Ovary (tissue), 9 donors: Measurements from ENCODE around the gene RPS6KB2. TPM values are rescaled to one million over a fixed set of nuclear protein-coding genes. Genes with fewer than 3 reads are reported as not detected.
A peak's percentile ranks its signal among the peaks of the same experiment; 100 is the strongest.
"Not testable (repeated sequence)": the region's sequence is repeated elsewhere in the genome, so short reads cannot be mapped to it uniquely, and the experiment has no call there.

Experiments
- DNase-seq, 5 donors: peaks; one replicate each; pipeline ENCODE4 v3.0.0-alpha.2; 2019 to 2020
- H3K27ac ChIP-seq, 2 donors: fragments of 200-600 bp; one replicate each; pipeline versions ENCODE4 v1.5.1 to v1.8.0; 2019 to 2022
- H3K27me3 ChIP-seq: fragments of 200-600 bp; one replicate; pipeline ENCODE4 v1.8.0; 2022
- H3K36me3 ChIP-seq: fragments of 200-600 bp; sonication (generic); one replicate; pipeline ENCODE4 v1.5.1; 2019
- H3K4me1 ChIP-seq: one replicate; pipeline ENCODE4 v1.8.1; 2013; ENCODE audit warnings: mild to moderate bottlenecking, moderate library complexity; ENCODE audit not compliant: insufficient read depth
- H3K4me3 ChIP-seq: fragments of 200-600 bp; sonication (generic); one replicate; pipeline ENCODE4 v1.5.1; 2017
- H3K9me3 ChIP-seq, 2 donors: fragments of 200-600 bp in 1 of 2; sonication (generic) in 1 of 2; one replicate each; pipeline versions ENCODE4 v1.5.1 to v1.8.1; 2013 to 2019; ENCODE audit warnings: mild to moderate bottlenecking in 1 of 2, moderate library complexity in 1 of 2
- EP300 ChIP-seq: sonication (generic); formaldehyde crosslinking; IDR thresholded peaks from one replicate; pipeline ENCODE4 v1.6.1; 2017; ENCODE audit warnings: antibody characterized with exemption
- POLR2A ChIP-seq: fragments of 450-650 bp; IDR thresholded peaks from one replicate; pipeline ENCODE4 v1.6.1; 2017; ENCODE audit warnings: antibody characterized with exemption, mild to moderate bottlenecking, moderate library complexity
- WGBS, 3 donors: extraction: QIAGEN DNeasy Blood & Tissue Kit in 1 of 3; methylation state at CpG; one replicate each; pipeline versions ENCODE4 v1.1.5 to v1.1.7; 2013 to 2017; 5-methylcytosine and 5-hydroxymethylcytosine counted together
- intact Hi-C, 4 donors: fragments of 100-400 bp; cut with DNase I; formaldehyde crosslinking; loops; one replicate each; pipeline versions ENCODE4 v1.11.0 to v1.15.1; 2022 to 2023
- polyA plus RNA-seq, 2 donors: library from polyadenylated mRNA; stranded (reverse); fragments of 200-250 nt in 1 of 2; fragments of 350-450 nt in 1 of 2; fragmentation: Illumina TruSeq in 1 of 2; extraction: RNeasy Lipid Tissue Mini Kit (QIAGEN cat#74804) in 1 of 2; gene quantifications; one replicate each; pipeline ENCODE4 v1.2.3, GENCODE V29; 2013 to 2014
- total RNA-seq, 7 donors: library from RNA; depleted of rRNA in 2 of 7; stranded (reverse); fragments of >200 nt in 2 of 7; fragmentation: NEBNext Ultra II Directional in 3 of 7; extraction: Animal tissue kit (Norgen Biotek cat#: 25700) in 3 of 7; gene quantifications; one replicate each; pipeline versions ENCODE4 v1.1.0 to v1.2.4, GENCODE V29; 2016 to 2023
- TF ChIP-seq, protein P1 (sequence below), 3 donors: fragments of 450-650 bp in 2 of 3; fragments of 200-600 bp in 1 of 3; IDR thresholded peaks; one replicate each; pipeline versions ENCODE4 v1.5.1 to v1.8.0; 2016 to 2022; ENCODE audit warnings: antibody characterized with exemption in 3 of 3, mild to moderate bottlenecking in 1 of 3
- donor health status: DM: no; HTN: no; CAD: no; lungs with moderate emphysema.
- donor health status: DM: no; HTN: no; CAD: no.
- donor health status: Bipolar disorder and iron deficiency.
- donor health status: DM: yes; HTN: yes; CAD: no.
- donor health status: DM: no; HTN: no; CAD: no.
- donor health status: DM: yes; HTN: yes; CAD: no.

Gene RPS6KB2
- total and polyA plus RNA-seq, 9 donors: 10.4 to 38.6 (median 33.1) TPM

DNA sequence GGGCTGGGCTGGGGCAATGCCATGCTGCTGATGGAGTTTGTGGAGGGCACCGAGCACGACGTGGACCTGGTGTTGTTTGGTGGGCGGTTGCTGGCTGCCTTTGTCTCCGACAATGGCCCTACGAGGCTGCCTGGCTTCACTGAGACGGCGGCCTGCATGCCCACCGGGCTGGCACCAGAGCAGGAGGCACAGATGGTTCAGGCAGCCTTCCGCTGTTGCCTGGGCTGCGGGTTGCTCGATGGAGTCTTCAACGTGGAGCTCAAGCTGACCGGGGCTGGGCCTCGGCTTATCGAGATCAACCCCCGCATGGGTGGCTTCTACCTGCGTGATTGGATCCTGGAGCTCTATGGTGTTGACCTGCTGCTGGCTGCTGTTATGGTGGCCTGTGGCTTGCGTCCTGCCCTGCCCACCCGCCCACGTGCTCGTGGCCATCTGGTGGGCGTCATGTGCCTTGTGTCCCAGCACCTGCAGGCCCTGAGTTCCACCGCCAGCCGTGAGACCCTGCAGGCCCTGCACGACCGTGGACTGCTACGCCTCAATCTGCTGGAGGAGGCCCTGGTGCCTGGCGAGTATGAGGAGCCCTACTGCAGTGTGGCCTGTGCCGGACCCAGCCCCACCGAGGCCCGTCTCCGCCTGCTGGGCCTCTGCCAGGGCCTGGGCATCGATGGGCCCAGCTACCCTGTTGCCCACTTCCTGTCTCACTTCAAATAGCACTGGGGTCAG lies 4.2 kb upstream of the RPS6KB2 start:
- Histone ChIP-seq H3K4me3 (no peak overlapping the region), H3K36me3 (no peaks in the 10 kb centered on the region)

DNA sequence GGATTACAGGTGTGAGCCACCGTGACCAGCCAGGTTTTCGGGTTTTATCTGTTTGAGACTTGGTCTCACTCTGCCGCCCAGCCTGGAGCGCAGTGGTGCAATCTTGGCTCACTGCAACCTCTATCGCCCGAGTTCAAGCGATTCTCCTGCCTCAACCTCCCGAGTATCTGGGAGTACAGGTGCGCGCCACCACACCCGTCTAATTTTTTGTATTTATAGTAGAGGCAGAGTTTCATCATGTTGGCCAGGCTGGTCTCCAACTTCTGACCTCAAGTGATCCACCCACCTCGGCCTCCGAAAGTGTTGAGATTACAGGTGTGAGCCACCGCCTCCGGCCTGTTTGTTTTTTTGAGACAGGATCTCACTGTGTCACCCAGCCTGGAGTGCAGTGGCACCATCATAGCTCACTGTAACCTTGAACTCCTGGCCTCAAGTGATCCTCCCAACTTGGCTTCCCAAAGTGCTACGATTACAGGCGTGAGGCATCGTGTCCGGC lies 882 bp upstream of the RPS6KB2 start:
- not testable (repeated sequence) for H3K36me3 ChIP-seq, H3K9me3 ChIP-seq, H3K27me3 ChIP-seq, H3K4me1 ChIP-seq
- Histone ChIP-seq H3K27ac (peak overlapping the region in 1 of 2 donors; percentile 60), H3K4me3 (peak overlapping the region; percentile 89)
- WGBS, 3 donors: 58 to 67% (median 60%) methylated on average over 19 of the region's 19 CpGs
- intact Hi-C loops: loop anchor here in 1 of 4 donors (5.0 kb wide), 1 partner anchor 155 kb away; the partner anchor contains the start of gene GSTP1
- DNase-seq: peak in 2 of 5 donors; percentile 45 to 47

More for the DNA sequence above, 4.2 kb upstream of the RPS6KB2 start:
- Histone ChIP-seq H3K9me3 (no peaks in the 10 kb centered on the region), H3K4me1 (peaks cover 10% of the 10 kb centered on the region), H3K27me3 (no peaks in the 10 kb centered on the region), H3K27ac (no peak overlapping the region)
- peak in 1 of 5 donors; percentile 38 for DNase-seq
- 83 to 85% (median 83%) methylated on average over 34 of the region's 34 CpGs for WGBS, 3 donors
- intact Hi-C loops: no loop called here
- TF ChIP-seq POLR2A (no peak), EP300 (no peak)
- TF ChIP-seq, protein P1, sequence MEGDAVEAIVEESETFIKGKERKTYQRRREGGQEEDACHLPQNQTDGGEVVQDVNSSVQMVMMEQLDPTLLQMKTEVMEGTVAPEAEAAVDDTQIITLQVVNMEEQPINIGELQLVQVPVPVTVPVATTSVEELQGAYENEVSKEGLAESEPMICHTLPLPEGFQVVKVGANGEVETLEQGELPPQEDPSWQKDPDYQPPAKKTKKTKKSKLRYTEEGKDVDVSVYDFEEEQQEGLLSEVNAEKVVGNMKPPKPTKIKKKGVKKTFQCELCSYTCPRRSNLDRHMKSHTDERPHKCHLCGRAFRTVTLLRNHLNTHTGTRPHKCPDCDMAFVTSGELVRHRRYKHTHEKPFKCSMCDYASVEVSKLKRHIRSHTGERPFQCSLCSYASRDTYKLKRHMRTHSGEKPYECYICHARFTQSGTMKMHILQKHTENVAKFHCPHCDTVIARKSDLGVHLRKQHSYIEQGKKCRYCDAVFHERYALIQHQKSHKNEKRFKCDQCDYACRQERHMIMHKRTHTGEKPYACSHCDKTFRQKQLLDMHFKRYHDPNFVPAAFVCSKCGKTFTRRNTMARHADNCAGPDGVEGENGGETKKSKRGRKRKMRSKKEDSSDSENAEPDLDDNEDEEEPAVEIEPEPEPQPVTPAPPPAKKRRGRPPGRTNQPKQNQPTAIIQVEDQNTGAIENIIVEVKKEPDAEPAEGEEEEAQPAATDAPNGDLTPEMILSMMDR (IDR thresholded peaks at IDR 0.05): no peak

DNA sequence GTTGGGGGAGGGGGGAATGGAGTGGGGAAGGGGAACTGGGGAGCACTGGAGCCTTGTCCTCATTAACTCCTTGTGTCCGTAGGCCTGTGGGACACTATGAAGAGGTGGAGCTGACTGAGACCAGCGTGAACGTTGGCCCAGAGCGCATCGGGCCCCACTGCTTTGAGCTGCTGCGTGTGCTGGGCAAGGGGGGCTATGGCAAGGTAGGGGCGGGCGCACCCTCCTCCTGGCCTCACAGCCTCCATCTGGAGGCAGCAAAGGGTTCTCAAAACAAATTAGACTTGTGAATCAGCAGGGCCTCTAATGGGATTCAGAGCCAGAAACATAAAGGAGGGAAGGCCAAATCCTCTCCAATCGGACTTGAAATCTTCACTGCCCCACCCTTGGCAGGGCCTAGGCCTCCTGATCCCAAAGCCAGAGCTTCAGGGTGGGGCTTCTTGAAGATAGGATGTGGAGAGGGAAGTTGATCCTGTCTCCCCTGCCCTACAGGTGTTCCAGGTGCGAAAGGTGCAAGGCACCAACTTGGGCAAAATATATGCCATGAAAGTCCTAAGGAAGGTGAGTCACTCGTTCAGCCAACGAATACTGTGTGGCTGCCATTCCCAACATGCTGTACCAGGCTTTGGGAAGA lies 859 bp downstream of the RPS6KB2 start:
- intact Hi-C loops: loop anchor here in 1 of 4 donors (5.0 kb wide), 1 partner anchor 153 kb away; the partner anchor contains the start of gene GSTP1
- H3K4me1 ChIP-seq: peaks cover 5% of the 10 kb centered on the region

DNA sequence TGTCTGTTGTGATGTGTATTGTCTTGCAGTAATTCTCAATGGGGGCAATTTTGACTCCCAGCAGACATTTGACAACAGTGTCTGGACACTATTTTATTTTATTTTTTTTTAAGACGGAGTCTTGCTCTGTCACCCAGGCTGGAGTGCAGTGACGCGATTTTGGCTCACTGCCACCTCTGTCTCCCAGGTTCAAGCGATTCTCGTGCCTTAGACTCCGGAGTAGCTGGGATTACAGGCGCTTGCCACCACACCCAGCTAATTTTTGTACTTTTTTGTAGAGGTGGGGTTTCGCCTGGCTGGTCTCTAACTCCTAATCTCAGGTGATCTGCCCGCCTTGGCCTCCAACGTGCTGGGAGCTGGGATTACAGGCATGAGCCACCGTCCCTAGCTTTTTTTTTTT lies 1.4 kb downstream of the RPS6KB2 start:
- H3K27ac ChIP-seq: no peak overlapping the region
- peaks cover 5% of the 10 kb centered on the region for H3K4me1 ChIP-seq
- H3K4me3 ChIP-seq: no peak overlapping the region
- peak in 2 of 5 donors; percentile 42 for DNase-seq
- no peaks in the 10 kb centered on the region for H3K36me3 ChIP-seq
- WGBS, 3 donors: 77 to 83% (median 79%) methylated on average over 11 of the region's 11 CpGs
- no peaks in the 10 kb centered on the region for H3K9me3 ChIP-seq
- intact Hi-C loops: loop anchor here in 2 of 4 donors (5.0 kb wide), 2 partner anchors 153 to 1292 kb away; partner anchors contain the start of gene GSTP1 (in 1 of the 2)
- TF ChIP-seq EP300 (no peak), POLR2A (no peak)
- TF ChIP-seq, protein P1 (IDR thresholded peaks at IDR 0.05): no peak
- H3K27me3 ChIP-seq: no peaks in the 10 kb centered on the region

More for the DNA sequence above, 859 bp downstream of the RPS6KB2 start:
- no peak overlapping the region for H3K27ac ChIP-seq
- H3K4me3 ChIP-seq: peak overlapping the region; percentile 89
- no peaks in the 10 kb centered on the region for H3K9me3 ChIP-seq
- H3K27me3 ChIP-seq: no peaks in the 10 kb centered on the region
- DNase-seq: peak in 2 of 5 donors; percentile 47 to 49
- 40 to 53% (median 42%) methylated on average over 12 of the region's 12 CpGs for WGBS, 3 donors
- TF ChIP-seq, protein P1 (IDR thresholded peaks at IDR 0.05): no peak
- no peak for TF ChIP-seq POLR2A
- TF ChIP-seq EP300: no peak
- no peaks in the 10 kb centered on the region for H3K36me3 ChIP-seq
